Measurements from ENCODE around the gene CTNNA2.

The CTNNA2 gene

GRCh38 chr2:79827881-79828280 lies 315.0 kb downstream of the CTNNA2 start:
- DNase-seq (no peak), ATAC-seq (ENCODE audit: insufficient read depth, low read depth) (no peak)
- H4K20me1 ChIP-seq (ENCODE audit: insufficient read depth, low read length): no peaks in the 10 kb centered on the region
- H3K27ac ChIP-seq (ENCODE audit: low read length): no peak overlapping the region
- no peaks in the 10 kb centered on the region for H3K9me3 ChIP-seq (ENCODE audit: insufficient read depth, low read length, severe bottlenecking)
- no peak overlapping the region for H3K4me3 ChIP-seq (ENCODE audit: low read depth in 1 of 2, low read length in 2 of 2)
- no peaks in the 10 kb centered on the region for H3K79me2 ChIP-seq (ENCODE audit: insufficient read depth, low read length)
- TF ChIP-seq, protein P1, sequence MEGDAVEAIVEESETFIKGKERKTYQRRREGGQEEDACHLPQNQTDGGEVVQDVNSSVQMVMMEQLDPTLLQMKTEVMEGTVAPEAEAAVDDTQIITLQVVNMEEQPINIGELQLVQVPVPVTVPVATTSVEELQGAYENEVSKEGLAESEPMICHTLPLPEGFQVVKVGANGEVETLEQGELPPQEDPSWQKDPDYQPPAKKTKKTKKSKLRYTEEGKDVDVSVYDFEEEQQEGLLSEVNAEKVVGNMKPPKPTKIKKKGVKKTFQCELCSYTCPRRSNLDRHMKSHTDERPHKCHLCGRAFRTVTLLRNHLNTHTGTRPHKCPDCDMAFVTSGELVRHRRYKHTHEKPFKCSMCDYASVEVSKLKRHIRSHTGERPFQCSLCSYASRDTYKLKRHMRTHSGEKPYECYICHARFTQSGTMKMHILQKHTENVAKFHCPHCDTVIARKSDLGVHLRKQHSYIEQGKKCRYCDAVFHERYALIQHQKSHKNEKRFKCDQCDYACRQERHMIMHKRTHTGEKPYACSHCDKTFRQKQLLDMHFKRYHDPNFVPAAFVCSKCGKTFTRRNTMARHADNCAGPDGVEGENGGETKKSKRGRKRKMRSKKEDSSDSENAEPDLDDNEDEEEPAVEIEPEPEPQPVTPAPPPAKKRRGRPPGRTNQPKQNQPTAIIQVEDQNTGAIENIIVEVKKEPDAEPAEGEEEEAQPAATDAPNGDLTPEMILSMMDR (IDR thresholded peaks at IDR 0.05; ENCODE audit: borderline replicate concordance, extremely low read depth, low read length, poor library complexity, severe bottlenecking): no peak
- TF ChIP-seq EZH2 (IDR thresholded peaks at IDR 0.05; ENCODE audit: borderline replicate concordance, low read depth, low read length, severe bottlenecking): no peak
- H3K27me3 ChIP-seq (ENCODE audit: insufficient read depth, low read length, poor library complexity): no peaks in the 10 kb centered on the region
- H3K9ac ChIP-seq (ENCODE audit: low read depth, low read length): no peak overlapping the region
- no peak overlapping the region for H2AFZ ChIP-seq (ENCODE audit: low read depth, low read length)
- no peaks in the 10 kb centered on the region for H3K36me3 ChIP-seq (ENCODE audit: insufficient read depth, low read length)
- H3K4me1 ChIP-seq (ENCODE audit: insufficient read depth, low read length): no peaks in the 10 kb centered on the region
- no peak overlapping the region for H3K4me2 ChIP-seq (ENCODE audit: insufficient read depth, low read length)

- H3K9me3 ChIP-seq (ENCODE audit: insufficient read depth, low read length, severe bottlenecking): no peaks in the 10 kb centered on the region
- no peak overlapping the region for H2AFZ ChIP-seq (ENCODE audit: low read depth, low read length)
- no peak overlapping the region for H3K9ac ChIP-seq (ENCODE audit: low read depth, low read length)
- H3K36me3 ChIP-seq (ENCODE audit: insufficient read depth, low read length): no peaks in the 10 kb centered on the region
- H3K27me3 ChIP-seq (ENCODE audit: insufficient read depth, low read length, poor library complexity): no peaks in the 10 kb centered on the region
- no peak for TF ChIP-seq EZH2 (IDR thresholded peaks at IDR 0.05; ENCODE audit: borderline replicate concordance, low read depth, low read length, severe bottlenecking)
- TF ChIP-seq, protein P1 (IDR thresholded peaks at IDR 0.05; ENCODE audit: borderline replicate concordance, extremely low read depth, low read length, poor library complexity, severe bottlenecking): no peak
- H3K27ac ChIP-seq (ENCODE audit: low read length): no peak overlapping the region
- no peak overlapping the region for H3K4me3 ChIP-seq (ENCODE audit: low read depth in 1 of 2, low read length in 2 of 2)
- no peak for DNase-seq
- H3K4me2 ChIP-seq (ENCODE audit: insufficient read depth, low read length): no peak overlapping the region
- H3K4me1 ChIP-seq (ENCODE audit: insufficient read depth, low read length): no peaks in the 10 kb centered on the region
- no peaks in the 10 kb centered on the region for H3K79me2 ChIP-seq (ENCODE audit: insufficient read depth, low read length)
- no peaks in the 10 kb centered on the region for H4K20me1 ChIP-seq (ENCODE audit: insufficient read depth, low read length)
- ATAC-seq (ENCODE audit: insufficient read depth, low read depth): no peak
These were observed 317.6 kb downstream of the CTNNA2 start for GRCh38 chr2:79830501-79830900.

DNA sequence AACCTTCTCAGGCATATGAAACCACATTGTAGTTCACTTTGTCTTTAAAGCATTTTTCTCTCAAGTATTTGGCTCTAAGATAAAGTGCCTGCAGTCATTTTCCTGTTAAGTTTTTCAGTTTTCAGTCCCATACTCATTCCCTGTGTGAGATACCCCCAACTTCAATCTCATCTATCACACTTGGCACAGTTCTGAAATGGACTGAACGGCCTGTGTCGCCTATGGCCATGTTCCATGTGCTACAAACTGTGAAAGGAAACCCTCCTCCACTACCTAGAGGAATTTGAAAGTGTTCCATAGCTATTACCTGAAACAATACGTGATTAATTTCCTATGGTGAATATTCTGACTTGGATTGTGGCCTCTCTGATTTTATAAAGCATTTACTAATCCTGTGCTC lies 319.1 kb downstream of the CTNNA2 start:
- no peak overlapping the region for H3K9ac ChIP-seq (ENCODE audit: low read depth, low read length)
- H3K27ac ChIP-seq (ENCODE audit: low read length): no peak overlapping the region
- no peak overlapping the region for H2AFZ ChIP-seq (ENCODE audit: low read depth, low read length)
- ATAC-seq (ENCODE audit: insufficient read depth, low read depth) (no peak), DNase-seq (no peak)
- no peak overlapping the region for H3K4me2 ChIP-seq (ENCODE audit: insufficient read depth, low read length)
- no peaks in the 10 kb centered on the region for H3K4me1 ChIP-seq (ENCODE audit: insufficient read depth, low read length)
- no peaks in the 10 kb centered on the region for H3K27me3 ChIP-seq (ENCODE audit: insufficient read depth, low read length, poor library complexity)
- TF ChIP-seq EZH2 (IDR thresholded peaks at IDR 0.05; ENCODE audit: borderline replicate concordance, low read depth, low read length, severe bottlenecking): no peak
- TF ChIP-seq, protein P1 (IDR thresholded peaks at IDR 0.05; ENCODE audit: borderline replicate concordance, extremely low read depth, low read length, poor library complexity, severe bottlenecking): no peak
- H3K4me3 ChIP-seq (ENCODE audit: low read depth in 1 of 2, low read length in 2 of 2): no peak overlapping the region
- H3K9me3 ChIP-seq (ENCODE audit: insufficient read depth, low read length, severe bottlenecking): no peaks in the 10 kb centered on the region
- no peaks in the 10 kb centered on the region for H4K20me1 ChIP-seq (ENCODE audit: insufficient read depth, low read length)
- H3K79me2 ChIP-seq (ENCODE audit: insufficient read depth, low read length): no peaks in the 10 kb centered on the region
- no peaks in the 10 kb centered on the region for H3K36me3 ChIP-seq (ENCODE audit: insufficient read depth, low read length)
